SK-N-MC (cell line): Measurements from ENCODE around the gene COIL.
"Not testable (repeated sequence)": the region's sequence is repeated elsewhere in the genome, so short reads cannot be mapped to it uniquely, and the experiment has no call there.

Experiments used
- DNase-seq: peaks from one replicate; pipeline ENCODE4 v3.0.0-alpha.2; 2011; ENCODE audit warnings: low read depth, low spot score
- H3K27ac ChIP-seq: fragments of 200-600 bp; sonication (generic); 2 replicates; pipeline ENCODE4 v1.5.1; 2016; ENCODE audit warnings: mixed run types
- H3K36me3 ChIP-seq: fragments of 200-600 bp; sonication (generic); 2 replicates; pipeline ENCODE4 v1.6.1; 2017; ENCODE audit warnings: antibody characterized with exemption, low read length, mixed read lengths; ENCODE audit not compliant: insufficient read depth
- H3K4me3 ChIP-seq: fragments of 200-600 bp; sonication (generic); 2 replicates; pipeline ENCODE4 v1.5.1; 2016
- H3K9ac ChIP-seq: fragments of 200-600 bp; sonication (generic); 2 replicates; pipeline ENCODE4 v1.8.0; 2017; ENCODE audit warnings: mixed run types, mixed read lengths; ENCODE audit not compliant: insufficient read length
- H3K9me3 ChIP-seq: fragments of 200-600 bp; sonication (generic); 2 replicates; pipeline ENCODE4 v1.6.1; 2017; ENCODE audit warnings: low read depth, mild to moderate bottlenecking, antibody characterized with exemption, low read length, moderate library complexity, mixed read lengths
- EZH2 ChIP-seq: fragments of 200-600 bp; sonication (generic); IDR thresholded peaks from one replicate; pipeline ENCODE4 v1.6.1; 2017; ENCODE audit warnings: antibody characterized with exemption
- FOXP2 ChIP-seq: optimal IDR thresholded peaks from 2 replicates; pipeline ENCODE3; 2011; ENCODE audit warnings: mild to moderate bottlenecking, moderate library complexity; ENCODE audit not compliant: insufficient read depth; ENCODE audit errors: extremely low read length, control extremely low read depth
- POLR2AphosphoS5 ChIP-seq: IDR thresholded peaks from 2 replicates; pipeline ENCODE4 v1.6.1; 2012; ENCODE audit warnings: mild to moderate bottlenecking, low read depth, low read length, borderline replicate concordance

COIL gene

GRCh38 chr17:56948491-56948890 is 12.4 kb downstream of the COIL start:
- Histone ChIP-seq H3K9me3 (no peaks in the 10 kb centered on the region), H3K36me3 (peaks cover 61% of the 10 kb centered on the region), H3K4me3 (no peak overlapping the region), H3K9ac (no peak overlapping the region), H3K27ac (no peak overlapping the region)
- DNase-seq = no peak
- TF ChIP-seq POLR2AphosphoS5 (no peak), FOXP2 (no peak), EZH2 (no peak)

- Histone ChIP-seq H3K9me3 (no peaks in the 10 kb centered on the region), H3K27ac (no peak overlapping the region), H3K9ac (no peak overlapping the region), H3K36me3 (peaks cover 65% of the 10 kb centered on the region), H3K4me3 (no peak overlapping the region)
- DNase-seq = no peak
- TF ChIP-seq POLR2AphosphoS5 = no peak
- no peak for TF ChIP-seq EZH2
- TF ChIP-seq FOXP2 = no peak
Measured at GRCh38 chr17:56947741-56948140, 13.1 kb downstream of the COIL start.

GRCh38 chr17:56945938-56946505 is 14.8 kb downstream of the COIL start:
- H3K27ac ChIP-seq = 0 out of 2 replicates have a peak overlapping the region, but pooled peaks have one; percentile 10
- H3K9ac ChIP-seq = no peak overlapping the region
- H3K4me3 ChIP-seq = no peak overlapping the region
- no peaks in the 10 kb centered on the region for H3K9me3 ChIP-seq
- DNase-seq = no peak
- no peak for TF ChIP-seq POLR2AphosphoS5
- TF ChIP-seq EZH2 = no peak
- TF ChIP-seq FOXP2 = no peak
- peaks cover 76% of the 10 kb centered on the region for H3K36me3 ChIP-seq

- TF ChIP-seq EZH2 (no peak), POLR2AphosphoS5 (no peak), FOXP2 (no peak)
Measured at GRCh38 chr17:56943505-56944125, 17.2 kb downstream of the COIL start.

GRCh38 chr17:56939869-56940484 is 20.9 kb downstream of the COIL start:
- H3K9me3 ChIP-seq = no peaks in the 10 kb centered on the region
- no peak for DNase-seq
- TF ChIP-seq FOXP2 (no peak), POLR2AphosphoS5 (no peak), EZH2 (no peak)
- no peak overlapping the region for H3K4me3 ChIP-seq
- no peak overlapping the region for H3K27ac ChIP-seq
- no peak overlapping the region for H3K9ac ChIP-seq
- peaks cover 81% of the 10 kb centered on the region for H3K36me3 ChIP-seq

More at GRCh38 chr17:56943505-56944125, 17.2 kb downstream of the COIL start:
- no peak overlapping the region for H3K4me3 ChIP-seq
- no peak for DNase-seq
- no peak overlapping the region for H3K27ac ChIP-seq
- no peak overlapping the region for H3K9ac ChIP-seq
- H3K36me3 ChIP-seq = peaks cover 74% of the 10 kb centered on the region
- no peaks in the 10 kb centered on the region for H3K9me3 ChIP-seq

- H3K9me3 ChIP-seq, H3K9ac ChIP-seq, H3K4me3 ChIP-seq, DNase-seq, H3K27ac ChIP-seq: not testable (repeated sequence)
- H3K36me3 ChIP-seq = peaks cover 74% of the 10 kb centered on the region
Measured at GRCh38 chr17:56938206-56938605, 22.6 kb downstream of the COIL start.

- Histone ChIP-seq H3K9me3 (no peaks in the 10 kb centered on the region), H3K4me3 (no peak overlapping the region), H3K27ac (no peak overlapping the region), H3K36me3 (peaks cover 70% of the 10 kb centered on the region), H3K9ac (no peak overlapping the region)
- TF ChIP-seq FOXP2 = no peak
- TF ChIP-seq POLR2AphosphoS5 = no peak
- TF ChIP-seq EZH2 = no peak
- no peak for DNase-seq
Measured at GRCh38 chr17:56937687-56938086, 23.2 kb downstream of the COIL start.

GRCh38 chr17:56936697-56937322 is 24.0 kb downstream of the COIL start:
- peaks cover 67% of the 10 kb centered on the region for H3K36me3 ChIP-seq
- no peak for TF ChIP-seq FOXP2
- no peak for TF ChIP-seq POLR2AphosphoS5
- TF ChIP-seq EZH2 = no peak

More at GRCh38 chr17:56936697-56937322, 24.0 kb downstream of the COIL start:
- DNase-seq = no peak
- Histone ChIP-seq H3K9ac (no peak overlapping the region), H3K9me3 (no peaks in the 10 kb centered on the region), H3K27ac (no peak overlapping the region), H3K4me3 (no peak overlapping the region)
